Astrocyte (in vitro differentiated cells and primary cell): ENCODE data around the gene DDC.

Experiments used
- EZH2 ChIP-seq: IDR thresholded peaks from 2 replicates; pipeline ENCODE4 v1.6.1; 2012; ENCODE audit warnings: mild to moderate bottlenecking, low read length, inconsistent platforms; ENCODE audit not compliant: insufficient read depth
- TF ChIP-seq, protein P1 (sequence below): IDR thresholded peaks from 2 replicates; pipeline ENCODE4 v1.5.1; 2011; ENCODE audit warnings: low read depth, mild to moderate bottlenecking, inconsistent platforms, low read length, moderate library complexity; ENCODE audit not compliant: insufficient read depth

DNA sequence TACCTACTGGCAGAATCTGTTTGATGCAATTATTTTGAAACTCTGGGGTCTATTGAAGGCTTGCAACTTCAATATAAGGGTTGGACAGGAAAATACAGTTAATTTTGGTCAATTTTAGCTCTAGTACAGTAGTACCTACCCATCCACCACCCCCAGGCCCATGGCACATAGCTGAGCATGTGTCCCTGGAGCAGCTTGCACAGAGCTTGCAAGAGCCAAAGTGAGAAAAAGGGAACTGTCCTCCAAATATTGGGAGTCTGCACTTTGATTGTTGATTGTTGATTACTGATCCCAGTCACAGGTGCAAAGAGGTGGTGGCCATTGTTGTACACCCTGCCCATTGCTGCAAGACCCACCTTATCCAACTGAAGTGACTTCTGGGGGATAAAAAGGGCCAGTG, 52.8 kb downstream of the DDC start:
- TF ChIP-seq, protein P1, sequence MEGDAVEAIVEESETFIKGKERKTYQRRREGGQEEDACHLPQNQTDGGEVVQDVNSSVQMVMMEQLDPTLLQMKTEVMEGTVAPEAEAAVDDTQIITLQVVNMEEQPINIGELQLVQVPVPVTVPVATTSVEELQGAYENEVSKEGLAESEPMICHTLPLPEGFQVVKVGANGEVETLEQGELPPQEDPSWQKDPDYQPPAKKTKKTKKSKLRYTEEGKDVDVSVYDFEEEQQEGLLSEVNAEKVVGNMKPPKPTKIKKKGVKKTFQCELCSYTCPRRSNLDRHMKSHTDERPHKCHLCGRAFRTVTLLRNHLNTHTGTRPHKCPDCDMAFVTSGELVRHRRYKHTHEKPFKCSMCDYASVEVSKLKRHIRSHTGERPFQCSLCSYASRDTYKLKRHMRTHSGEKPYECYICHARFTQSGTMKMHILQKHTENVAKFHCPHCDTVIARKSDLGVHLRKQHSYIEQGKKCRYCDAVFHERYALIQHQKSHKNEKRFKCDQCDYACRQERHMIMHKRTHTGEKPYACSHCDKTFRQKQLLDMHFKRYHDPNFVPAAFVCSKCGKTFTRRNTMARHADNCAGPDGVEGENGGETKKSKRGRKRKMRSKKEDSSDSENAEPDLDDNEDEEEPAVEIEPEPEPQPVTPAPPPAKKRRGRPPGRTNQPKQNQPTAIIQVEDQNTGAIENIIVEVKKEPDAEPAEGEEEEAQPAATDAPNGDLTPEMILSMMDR, result no peak
- TF ChIP-seq EZH2, result no peak
